Cardiac fibroblast (primary cell): ENCODE results near the gene JDP2.

Experiments used
- DNase-seq, 2 donors: peaks; one replicate each; pipeline versions ENCODE4 v3.0.0 to v3.0.0-alpha.2; 2010; ENCODE audit warnings: low read depth in 2 of 2
- H3K4me3 ChIP-seq, 2 donors: replicated peaks in 1 of 2; 1 replicate in 1 of 2; 2 replicates in 1 of 2; pipeline ENCODE4 v1.5.1; 2011; ENCODE audit warnings: low read depth in 2 of 2, low read length in 2 of 2, mild to moderate bottlenecking in 2 of 2, moderate library complexity in 1 of 2
- TF ChIP-seq, protein P1 (sequence below): IDR thresholded peaks from one replicate; pipeline ENCODE4 v1.5.1; 2011; ENCODE audit warnings: low read depth, mild to moderate bottlenecking, low read length, inconsistent platforms

The JDP2 gene

DNA sequence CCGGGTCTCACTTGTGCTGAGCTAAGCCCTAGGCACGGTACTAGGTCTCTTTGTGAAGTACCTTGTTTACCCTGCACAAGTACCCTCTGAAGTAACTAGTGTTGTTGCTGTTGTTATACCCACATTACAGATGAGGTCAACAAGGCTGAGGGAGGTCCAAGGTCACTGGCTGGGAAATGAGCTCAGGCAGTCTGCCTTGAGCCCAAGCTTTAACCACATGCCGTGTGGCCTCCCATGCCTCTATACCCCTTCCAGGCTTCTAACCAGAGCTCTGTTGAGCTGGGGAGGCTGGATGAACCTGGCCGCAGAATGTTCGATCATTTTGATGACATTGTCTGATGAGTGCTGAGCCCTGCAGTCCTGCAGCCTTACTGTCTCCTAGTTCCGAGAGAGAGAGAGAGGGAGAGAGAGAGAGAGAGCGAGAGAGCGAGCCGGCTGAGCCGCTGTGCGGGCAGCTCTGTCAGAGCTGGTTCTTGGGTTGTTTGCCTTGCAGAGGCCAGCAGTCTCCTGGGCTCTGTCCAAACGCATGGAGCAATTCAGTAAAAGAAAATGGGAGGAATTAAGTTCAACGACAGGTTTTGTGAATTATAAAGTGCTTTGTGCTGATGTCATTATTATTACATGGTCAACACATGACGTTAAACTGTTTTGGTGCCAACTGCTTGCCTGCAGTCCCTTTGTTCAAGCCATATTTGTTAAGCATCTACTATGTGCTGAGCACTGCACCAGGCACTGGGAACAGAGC, 13.1 kb downstream of the JDP2 start:
- peak; percentile 71 to 89 for DNase-seq
- TF ChIP-seq, protein P1, sequence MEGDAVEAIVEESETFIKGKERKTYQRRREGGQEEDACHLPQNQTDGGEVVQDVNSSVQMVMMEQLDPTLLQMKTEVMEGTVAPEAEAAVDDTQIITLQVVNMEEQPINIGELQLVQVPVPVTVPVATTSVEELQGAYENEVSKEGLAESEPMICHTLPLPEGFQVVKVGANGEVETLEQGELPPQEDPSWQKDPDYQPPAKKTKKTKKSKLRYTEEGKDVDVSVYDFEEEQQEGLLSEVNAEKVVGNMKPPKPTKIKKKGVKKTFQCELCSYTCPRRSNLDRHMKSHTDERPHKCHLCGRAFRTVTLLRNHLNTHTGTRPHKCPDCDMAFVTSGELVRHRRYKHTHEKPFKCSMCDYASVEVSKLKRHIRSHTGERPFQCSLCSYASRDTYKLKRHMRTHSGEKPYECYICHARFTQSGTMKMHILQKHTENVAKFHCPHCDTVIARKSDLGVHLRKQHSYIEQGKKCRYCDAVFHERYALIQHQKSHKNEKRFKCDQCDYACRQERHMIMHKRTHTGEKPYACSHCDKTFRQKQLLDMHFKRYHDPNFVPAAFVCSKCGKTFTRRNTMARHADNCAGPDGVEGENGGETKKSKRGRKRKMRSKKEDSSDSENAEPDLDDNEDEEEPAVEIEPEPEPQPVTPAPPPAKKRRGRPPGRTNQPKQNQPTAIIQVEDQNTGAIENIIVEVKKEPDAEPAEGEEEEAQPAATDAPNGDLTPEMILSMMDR, result no peak
- H3K4me3 ChIP-seq, result no peak overlapping the region

DNA sequence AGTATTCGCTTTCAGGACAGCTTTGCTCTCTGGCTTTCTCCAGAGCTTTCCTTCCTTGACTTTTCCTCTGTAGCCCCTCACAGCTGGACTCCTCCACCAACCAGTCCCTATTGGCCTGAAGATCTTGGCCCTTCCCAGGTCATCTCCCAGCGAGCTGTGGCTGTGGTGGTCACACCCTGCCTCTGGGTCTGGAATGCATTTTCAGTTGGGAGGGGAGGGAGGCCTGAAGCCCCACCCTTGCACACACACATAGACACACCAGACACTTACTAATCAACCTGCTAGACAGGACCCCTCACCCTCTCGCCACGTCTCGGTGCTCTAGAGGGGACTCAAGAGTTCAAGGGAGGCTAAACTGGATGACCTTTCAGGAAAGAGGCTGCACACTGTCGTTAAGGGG, 13.9 kb downstream of the JDP2 start:
- no peak for DNase-seq
- TF ChIP-seq, protein P1, result no peak
- no peak overlapping the region for H3K4me3 ChIP-seq

DNA sequence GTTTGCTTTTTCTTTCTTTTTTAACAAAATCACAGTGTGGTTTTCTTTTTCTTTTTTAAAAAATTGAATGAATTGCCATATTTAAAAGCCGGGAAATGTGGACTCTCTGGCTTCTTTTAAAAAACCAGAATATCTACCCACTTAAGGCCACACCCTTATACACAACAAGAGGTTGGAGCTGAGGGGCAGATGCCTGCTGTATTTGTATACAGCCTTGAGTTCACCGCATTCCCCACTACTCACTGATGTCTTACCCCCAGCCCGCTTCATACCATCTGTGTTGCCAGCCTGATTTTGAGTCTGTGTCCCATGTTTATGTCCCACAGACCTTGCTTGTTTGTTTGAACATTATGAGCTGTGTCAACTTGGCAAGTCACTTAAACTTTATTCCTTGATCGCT, 14.3 kb downstream of the JDP2 start:
- H3K4me3 ChIP-seq, result no peak overlapping the region
- DNase-seq, result no peak
- TF ChIP-seq, protein P1, result no peak

DNA sequence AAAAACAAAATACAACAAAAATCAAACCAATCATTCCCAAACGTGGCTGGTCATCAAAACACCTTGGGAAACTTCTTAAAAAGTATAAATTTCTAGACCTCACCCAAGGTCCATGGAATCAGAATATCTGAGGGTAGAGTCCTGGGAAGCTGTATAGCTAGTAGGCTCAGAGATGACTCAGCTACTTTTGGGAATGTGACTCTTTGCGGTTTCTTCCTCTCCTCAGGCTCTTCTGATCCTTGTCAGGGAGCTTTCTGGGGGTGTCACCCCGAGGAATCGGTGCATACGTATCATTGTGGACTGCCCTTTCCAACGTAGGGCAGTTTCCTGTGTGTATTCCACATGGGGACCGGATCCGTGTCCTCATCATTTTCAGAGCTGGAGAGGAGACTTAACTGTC, 14.8 kb downstream of the JDP2 start:
- DNase-seq, result peak; percentile 58 to 69
- H3K4me3 ChIP-seq, result no peak overlapping the region
- TF ChIP-seq, protein P1, result no peak

DNA sequence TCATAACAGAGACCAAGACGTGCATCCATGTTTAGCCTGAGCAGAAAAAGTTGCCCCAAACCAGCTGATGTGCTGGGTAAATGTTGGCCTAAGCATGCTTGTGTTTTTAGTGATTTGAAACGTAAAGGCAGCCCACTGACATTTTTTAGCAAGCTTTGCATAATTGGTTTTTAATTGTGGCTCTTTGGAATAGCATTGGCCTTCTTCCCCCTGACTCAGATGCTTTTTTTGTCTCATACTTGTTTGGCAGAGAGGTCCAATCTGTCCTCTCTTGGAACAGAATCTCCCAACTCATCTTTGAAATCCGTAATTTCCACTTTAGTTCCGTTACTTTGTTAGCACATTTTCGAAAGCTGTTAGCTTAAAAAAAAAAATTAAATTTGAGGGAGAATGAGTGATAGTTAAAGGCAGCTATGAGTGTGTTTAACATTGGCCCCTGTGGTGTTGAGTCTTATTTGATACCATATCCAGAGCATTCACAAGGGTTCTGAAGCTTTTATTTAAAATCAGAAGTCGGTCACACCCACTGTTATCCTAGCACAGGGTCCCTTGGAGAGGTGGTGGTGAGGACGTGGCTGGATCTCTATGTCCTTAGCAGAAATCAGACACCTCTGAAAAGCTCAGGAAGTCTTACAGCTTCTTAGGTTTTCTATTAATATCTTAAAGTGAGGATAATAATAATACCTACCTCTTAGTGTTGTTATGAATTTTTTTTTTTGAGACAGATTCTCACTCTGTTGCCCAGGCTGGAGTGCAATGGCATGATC, 15.6 kb downstream of the JDP2 start:
- TF ChIP-seq, protein P1, result no peak
- no peak for DNase-seq
- no peak overlapping the region for H3K4me3 ChIP-seq

DNA sequence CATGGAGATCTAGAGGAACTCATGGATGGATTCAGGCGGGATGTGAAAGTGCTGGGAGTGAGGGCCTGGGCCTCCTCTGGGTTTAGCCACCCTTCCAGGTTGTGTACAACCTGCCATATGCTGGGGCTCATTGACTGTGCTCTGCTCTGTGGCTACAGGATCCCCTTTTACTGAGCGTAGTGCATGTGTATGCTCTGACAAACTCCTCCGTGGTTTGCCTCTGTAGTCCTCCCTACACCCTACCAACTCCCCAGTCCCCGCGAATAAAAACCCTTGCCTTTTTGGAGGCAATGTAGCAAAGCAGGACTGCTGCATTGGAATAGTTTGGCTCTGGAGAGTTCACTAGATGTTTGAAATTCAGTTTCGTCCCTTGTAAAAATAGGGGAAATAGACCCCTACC, 17.4 kb downstream of the JDP2 start:
- DNase-seq, result no peak
- TF ChIP-seq, protein P1, result no peak

More for the DNA sequence above, 17.4 kb downstream of the JDP2 start:
- H3K4me3 ChIP-seq, result no peak overlapping the region
